Stimulated activated CD8-positive, alpha-beta memory T cell treated with anti-CD3 and anti-CD28 coated beads, Interleukin-4, amount 100 ng/mL, for 24 hours (primary cell): ENCODE results near the gene EMILIN3.

Experiments used
- DNase-seq: peaks from one replicate; pipeline ENCODE4 v3.0.0-alpha.2; 2020; ENCODE audit warnings: low read depth

Gene EMILIN3, protein sequence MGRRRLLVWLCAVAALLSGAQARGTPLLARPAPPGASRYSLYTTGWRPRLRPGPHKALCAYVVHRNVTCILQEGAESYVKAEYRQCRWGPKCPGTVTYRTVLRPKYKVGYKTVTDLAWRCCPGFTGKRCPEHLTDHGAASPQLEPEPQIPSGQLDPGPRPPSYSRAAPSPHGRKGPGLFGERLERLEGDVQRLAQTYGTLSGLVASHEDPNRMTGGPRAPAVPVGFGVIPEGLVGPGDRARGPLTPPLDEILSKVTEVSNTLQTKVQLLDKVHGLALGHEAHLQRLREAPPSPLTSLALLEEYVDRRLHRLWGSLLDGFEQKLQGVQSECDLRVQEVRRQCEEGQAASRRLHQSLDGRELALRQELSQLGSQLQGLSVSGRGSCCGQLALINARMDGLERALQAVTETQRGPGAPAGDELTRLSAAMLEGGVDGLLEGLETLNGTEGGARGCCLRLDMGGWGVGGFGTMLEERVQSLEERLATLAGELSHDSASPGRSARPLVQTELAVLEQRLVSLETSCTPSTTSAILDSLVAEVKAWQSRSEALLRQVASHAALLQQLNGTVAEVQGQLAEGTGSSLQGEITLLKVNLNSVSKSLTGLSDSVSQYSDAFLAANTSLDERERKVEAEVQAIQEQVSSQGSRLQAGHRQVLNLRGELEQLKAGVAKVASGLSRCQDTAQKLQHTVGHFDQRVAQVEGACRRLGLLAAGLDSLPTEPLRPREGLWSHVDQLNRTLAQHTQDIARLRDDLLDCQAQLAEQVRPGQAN

DNA sequence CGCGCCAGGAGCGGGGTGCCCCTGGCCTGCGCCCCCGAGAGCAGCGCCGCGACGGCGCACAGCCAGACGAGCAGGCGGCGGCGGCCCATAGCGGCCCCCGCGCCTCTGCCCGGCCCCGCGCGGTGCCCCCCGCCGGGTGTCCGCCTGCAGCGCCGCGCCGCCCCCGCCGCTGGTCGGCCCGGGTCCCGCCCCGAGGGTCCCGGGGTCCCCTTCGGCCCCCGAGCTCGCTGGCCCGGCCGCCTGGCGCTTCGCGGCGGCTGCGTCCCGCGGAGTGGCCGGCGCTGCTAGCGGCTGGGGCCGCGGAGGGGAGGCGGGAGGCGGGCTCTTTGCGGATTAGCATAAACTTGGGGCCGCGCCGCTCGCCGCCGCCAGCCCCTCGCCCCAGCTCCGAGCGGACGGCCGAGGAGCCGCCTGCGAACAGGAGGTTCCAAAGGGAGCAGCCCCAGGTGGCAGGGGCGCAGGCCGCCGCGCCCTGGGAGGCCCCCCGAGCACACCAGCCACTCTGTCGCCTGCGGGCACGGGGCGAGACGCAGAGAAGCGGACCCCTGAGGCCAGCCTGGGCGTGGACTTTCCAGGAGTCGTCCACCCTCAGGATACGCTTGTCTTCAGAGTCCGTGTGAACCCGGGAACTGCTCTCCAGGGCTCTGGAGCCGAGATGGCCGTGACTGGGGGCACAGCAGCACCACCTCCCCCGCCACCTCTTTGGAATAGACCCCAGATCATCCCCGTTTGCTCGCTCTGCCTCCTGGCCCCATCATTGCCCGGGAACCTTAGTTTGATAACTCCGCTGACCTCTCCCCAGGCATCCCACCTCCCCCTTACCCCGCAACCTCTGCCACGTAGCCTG lies at the start of gene EMILIN3:
TSS of gene EMILIN3 (minus strand) at position 273 of the 847 bp plus-strand sequence. CDS start at position 89, 184 bp downstream.
- no peak for DNase-seq

DNA sequence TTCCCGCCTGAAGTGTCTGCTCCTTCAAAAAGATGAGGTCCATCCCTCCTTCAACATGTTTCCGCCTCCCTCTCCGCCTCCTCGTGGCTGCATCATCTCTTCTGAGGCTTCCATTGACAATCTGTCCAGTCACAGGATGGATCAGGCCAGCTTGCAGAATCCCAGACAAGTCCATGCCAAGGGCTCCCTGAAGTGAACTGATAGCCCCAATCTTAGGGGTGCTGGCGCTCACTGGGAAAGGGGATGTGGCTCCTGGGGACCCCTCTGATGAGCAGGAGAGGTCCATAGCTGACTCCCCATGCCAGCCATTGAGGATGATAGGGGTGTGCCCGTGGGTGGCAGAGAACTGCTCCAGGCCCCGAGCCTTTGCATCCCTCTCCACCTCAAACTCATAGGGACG lies 48.6 kb upstream of the EMILIN3 start:
- DNase-seq = no peak

DNA sequence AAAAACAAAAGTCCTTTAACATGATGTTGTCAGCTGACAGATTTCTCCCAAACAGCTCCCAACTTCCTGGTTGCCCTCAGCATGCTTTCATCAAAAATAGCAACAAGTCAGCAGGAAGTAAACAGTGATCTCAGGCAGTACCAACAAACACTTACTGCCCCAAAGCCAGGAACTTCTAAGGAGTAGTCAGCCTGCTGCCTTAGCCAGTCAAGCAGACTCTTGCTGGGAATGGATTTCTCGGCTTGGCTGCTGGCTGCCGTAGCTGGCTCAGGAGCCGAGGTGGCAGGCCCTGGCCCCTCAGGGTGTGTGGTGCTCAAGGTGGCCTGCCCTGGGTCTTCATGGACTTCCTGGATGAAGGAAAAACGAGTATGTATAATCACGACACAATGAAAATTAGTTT lies 46.6 kb upstream of the EMILIN3 start:
- no peak for DNase-seq

DNA sequence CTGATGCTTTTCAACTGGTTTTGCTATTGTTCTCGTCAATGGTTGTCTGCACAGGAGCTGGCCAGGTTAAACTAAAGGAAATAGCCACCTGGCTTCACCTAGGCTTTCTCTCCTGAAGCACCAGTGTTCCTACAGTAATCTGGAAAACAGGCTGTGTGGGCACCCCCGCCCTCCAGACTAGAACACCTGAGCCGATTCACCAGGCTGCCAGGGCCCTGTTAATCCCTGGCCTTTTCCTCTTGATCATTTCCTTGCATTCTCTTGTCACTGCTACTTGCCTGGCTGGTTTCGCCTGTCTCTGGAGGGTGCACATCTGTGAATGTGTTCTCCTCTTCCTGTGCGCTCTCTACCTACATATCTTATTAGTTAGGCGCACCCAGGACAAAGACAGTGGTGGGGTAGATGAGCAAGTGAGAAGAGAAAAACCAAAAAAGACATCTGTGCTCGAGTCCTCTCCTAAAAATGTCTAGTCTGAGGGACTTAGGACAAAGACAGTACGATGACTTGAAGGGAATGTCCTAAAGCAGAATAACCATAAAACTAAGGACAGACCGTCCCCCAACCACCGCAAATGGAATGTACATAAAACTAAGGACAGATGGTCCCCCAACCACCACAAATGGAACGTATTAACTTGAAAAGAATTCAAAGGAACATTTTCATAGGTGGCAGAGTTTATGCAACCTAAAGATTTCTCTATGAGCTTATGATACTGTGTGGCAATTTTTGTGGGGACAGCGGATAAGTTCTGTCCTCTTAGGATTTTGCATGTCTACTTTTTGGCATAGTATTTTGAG lies 45.9 kb upstream of the EMILIN3 start:
- no peak for DNase-seq

DNA sequence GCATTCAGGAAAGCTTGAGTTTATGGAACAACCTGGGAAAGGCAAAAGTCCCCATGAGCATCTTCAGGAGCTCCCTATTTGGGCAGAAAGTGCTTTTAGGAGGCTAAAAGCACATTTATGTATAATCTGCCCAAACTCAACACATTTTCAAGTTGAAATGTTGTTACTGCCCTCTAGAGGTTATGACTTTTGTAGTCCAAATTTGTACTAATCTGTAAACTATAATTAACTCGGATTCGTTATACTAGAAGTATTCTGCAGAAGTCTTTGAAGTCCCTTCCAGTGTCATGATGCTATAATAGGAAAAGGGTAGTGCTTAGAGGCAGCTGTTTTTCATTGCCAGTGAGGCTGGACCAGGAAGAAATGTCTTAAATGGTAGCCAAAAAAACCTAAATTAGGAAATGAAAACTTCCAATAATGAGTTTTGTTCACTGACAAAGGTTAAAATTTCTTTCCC lies 44.8 kb upstream of the EMILIN3 start:
- no peak for DNase-seq

DNA sequence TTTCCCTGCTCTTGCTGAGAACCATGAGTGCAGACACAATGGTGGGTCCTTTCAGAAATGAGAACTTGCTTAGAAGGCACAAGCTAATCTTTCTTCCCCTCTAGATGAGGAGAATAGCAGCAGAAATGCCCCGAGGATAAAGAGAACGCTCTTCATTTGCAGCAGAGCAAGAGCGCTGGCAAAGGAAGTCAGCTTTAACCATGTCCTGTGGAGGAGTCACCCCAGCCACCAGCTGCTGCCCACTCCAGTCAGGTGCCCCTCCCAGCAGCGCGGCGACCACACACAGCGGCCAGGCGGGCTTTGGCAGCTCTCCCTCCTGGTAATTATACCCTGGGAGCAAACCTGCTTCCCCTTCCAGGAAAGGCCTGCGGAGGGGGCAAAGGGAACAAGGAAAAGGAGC lies 42.4 kb upstream of the EMILIN3 start:
- DNase-seq = no peak

DNA sequence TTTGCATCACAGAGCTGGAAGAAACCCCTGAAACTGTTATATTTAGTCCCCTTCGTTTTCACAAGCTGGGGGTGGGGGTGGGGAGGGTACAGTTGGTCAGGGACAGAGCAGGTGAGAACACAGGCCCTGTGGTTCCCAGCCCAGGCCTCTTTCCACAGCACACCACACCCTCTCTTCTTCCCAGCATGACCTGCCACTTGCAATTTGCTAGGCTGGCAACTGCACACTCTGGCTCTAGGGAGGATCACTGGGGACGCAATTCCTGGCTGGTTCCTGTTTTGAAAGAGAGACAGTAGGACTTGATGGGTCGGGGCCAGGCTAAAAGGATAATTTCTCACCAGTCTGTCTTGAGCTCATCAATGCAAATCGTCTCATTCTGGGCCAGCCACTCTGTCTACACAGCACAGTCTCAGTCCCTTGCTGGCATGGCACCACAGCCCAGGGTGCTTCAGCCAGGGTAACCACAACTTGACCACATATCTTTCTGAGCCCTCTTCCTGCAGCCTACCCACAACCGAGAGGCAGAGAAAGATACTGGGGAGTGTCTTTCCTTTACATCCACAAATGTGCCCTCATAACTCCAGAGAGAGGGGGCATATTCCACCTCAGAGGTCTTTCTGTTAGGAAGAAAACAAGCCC lies 41.7 kb upstream of the EMILIN3 start:
- no peak for DNase-seq

DNA sequence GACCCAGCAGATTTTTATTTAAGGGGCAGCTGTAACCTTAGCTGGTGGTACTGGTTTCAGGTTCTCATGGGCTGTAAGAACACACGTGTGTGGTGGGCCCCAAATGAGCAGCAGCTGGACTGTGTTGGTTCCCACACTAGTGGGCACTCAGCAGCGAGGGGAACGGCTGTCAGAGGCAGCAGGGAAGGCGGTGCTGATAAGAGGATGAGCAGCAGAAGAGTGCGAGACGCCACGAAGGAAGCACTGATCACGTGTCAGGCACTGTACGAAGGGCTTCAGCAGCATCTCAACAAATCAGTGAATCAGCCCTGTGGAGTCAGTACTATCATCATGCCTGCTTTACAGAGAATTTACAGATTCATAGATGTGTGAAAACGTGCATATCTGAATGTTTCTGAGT lies 41.0 kb upstream of the EMILIN3 start:
- DNase-seq = peak; percentile 3

DNA sequence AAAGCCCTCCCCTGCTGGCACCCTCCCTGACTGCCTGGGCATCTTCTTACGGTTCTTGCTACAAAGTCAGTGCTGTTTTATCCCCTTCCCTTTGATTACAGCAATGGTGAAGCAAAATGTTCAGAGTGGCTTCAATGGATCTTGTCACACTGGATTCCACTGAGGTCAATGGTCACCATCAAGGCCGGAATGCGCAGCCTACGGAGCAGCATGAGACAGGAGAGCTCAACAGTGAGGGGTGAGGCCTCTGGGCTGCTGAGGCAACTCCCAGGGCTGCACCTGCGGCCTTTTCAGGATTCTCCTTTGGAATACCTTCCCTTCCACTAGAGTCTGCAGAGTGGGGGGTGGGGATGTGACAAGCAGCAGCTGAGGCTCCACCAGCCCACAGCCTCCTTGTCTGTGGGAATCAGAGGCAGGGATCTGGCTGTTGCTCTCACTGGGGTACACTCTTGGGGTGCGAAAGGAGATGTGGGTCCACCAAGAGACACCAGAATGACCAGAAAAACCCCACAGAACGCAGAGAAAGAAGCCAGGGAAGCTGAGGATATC lies 40.4 kb upstream of the EMILIN3 start:
- DNase-seq = no peak

DNA sequence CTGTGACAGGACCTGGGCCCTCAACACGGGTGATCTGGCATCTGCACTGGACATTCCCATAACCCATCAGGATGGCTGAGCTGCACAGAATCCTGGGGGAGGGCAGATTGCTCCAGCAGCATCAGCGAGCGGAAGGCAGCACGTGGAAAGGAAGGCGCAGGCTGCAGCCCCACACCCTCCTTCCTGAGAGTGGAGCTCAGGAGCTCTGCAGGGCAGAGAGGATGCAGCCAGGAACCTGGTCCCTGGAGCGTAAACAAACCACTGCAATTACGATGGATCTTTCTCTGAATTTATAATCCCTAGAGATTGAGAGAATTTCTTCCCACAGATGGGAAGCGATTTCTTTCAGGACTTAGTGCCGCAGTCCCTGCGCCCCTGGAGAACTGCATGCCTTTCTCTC lies 39.7 kb upstream of the EMILIN3 start:
- no peak for DNase-seq

DNA sequence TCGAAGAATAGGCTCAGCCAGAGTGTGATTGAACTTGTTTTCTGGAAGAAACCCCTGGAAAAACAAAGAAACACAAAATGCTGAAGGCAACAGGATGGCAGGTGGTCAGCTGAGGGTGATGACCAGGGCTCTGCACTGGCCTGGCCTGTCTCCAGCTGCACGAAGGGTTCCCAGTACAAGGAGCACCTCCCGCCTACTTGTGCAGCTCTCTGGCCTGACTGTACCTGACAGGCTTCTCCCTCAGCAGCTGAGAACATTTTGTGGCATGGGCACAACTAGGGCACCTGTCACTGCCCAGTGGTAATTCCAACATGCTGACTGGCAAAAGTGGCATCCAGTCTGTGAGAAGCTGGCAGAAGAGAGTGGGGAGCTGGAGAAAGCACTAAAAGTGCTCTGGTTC lies 38.8 kb upstream of the EMILIN3 start:
- no peak for DNase-seq

DNA sequence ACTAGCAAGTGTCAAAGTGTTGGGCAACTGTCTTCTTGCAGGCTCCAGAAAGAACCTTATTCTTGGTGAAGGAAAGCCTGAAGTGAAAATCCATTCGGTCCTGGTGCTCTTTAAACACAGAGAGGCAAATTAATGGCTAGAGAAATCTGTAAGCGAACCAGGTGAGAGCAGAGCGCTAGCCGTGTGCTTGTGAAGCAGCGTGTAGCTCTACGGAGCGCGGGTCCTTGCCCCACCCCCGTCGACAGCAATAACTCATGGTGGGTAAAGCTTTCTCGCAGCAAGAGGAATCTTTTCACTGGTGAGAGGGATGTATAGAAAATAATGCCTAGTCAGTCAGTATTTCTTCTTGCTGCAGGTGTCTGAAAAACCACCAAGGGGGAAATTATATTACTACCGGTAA lies 37.0 kb upstream of the EMILIN3 start:
- DNase-seq = no peak

DNA sequence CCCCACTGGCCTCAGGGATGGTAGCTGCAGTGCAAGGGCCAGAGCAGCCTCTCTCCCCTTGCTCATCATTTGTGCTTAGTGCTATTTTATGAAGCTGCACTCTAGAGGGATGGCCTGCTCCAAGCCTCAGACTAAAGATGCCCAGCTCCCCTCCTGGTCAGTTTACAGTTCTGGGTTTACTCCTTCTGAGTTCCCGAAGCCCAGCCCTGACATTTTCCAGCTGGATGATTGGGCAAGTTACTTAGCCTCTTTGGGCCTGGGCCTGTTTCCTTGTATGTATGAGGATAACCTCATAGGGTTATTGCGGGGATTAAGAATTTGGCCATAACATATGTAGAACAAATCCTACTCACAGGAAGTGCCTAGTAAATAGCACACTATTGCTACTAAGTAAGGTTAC lies 31.8 kb upstream of the EMILIN3 start:
- DNase-seq = no peak

DNA sequence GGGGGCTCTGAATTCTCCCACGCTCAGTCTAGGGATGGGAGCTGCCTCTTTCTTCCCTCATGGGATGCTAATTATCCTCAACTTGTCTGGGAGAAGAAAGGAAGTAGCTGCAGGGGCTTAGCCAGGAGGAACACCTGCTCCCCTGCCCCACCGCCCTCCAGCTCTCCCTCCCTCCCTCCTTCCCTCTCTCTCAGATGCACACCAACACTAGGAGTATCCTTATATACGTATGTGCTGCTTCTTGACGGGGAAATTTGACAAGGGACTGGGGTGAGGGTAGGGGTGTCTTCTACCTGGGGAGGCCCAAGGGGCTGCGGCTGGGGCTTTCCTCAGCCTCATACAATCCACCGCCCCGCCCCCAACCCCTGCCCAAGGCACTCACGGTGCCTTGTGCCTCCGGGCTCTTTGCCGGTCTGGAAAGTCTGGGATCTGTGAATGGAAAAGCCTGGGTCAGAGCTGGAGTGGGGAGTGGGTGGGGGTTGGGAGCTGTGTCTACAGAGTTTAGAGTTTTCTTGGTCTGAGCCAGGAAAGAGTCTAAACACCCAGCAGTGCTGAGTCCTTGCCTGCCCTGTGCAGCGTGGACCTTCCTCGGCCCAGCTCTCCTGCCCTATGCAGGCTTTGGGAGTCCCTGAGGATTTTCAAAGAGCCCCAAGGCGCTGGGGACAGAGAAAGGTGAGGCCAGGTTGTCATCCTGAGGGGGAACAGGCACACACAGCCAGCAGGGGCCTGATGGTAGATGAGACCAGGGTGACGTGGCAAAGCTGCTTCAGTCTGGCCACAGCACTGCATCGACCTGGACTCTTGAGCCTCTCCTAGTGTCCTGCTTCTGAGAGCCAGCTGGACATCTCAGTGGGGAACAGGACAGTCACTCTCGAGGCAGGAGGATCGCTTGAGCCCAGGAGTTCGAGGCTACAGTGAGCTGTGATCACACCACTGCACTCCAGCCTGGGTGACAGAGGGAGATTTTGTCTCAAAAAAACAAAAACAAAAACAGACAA lies 29.3 kb upstream of the EMILIN3 start:
- no peak for DNase-seq

DNA sequence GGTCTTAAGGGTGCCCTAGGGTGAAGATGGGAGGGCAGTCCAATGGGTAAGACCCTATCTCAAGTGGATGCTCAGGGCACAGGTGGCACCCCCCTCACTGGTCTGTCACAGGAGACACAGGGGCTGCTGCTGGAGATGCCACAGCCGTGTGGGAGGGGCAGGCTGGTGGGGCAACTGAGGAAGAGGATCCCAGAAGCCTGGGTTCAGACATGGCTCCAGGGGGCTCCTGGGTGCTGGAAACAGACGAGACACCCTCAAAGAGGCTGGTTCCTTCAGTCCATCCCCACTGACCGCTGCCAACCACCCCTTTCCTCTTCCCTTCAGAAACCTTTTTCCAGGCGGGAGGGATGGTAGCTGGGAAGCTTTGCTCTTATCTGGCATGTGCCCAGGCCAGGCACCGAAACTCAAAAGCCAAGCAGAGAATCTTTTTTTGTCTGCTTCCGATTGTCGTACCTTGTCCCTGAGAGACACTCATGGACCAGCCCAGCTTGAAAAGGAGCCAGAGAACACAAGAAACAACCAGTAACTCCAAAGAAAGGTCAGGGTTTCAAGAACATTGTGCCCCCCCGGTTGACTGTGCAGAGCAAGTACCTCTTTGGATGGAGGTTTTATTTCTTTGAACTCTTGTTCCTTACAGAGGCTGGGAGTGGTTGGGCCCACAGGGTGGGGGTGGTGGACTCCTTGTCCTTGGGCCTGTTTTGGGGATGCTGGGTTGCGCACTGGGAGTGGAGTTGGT lies 28.5 kb upstream of the EMILIN3 start:
- DNase-seq = no peak

DNA sequence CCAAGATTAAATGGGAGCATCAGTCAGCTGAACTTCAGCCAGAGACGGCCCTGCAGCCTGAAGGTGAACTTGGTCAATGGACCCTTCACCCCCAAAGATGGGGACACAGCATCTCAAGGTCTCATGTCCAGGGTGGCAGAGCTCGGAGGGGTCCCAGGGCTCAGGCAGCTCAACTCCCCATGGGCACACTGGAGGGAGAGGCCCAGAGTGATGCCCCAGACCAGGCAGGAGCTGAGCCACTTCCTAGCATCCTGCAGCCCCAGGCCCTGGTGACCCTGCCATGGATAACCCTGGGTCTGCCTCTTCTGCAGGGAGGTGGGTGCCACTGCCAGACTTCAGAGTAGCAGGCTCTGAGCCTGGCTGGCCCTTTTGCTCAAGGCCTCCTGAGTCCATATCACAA lies 27.5 kb upstream of the EMILIN3 start:
- DNase-seq = no peak

DNA sequence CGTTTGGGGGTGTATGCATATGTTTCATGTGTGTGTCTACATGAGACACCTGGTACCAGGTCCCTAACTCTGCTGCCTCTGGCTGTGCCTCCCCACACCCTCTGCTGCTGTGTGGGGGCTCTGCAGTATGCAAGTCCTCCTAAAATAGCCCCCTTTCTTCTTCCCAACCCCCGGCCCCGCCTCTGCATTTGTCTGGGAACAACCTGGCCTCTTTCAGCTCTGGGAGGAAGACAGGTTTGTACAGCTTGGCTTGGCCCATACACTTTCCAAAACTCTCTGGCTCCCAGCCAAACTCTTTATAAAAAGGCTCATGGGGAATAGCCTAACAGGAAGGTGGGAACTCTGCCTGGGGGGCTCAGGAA lies 27.1 kb upstream of the EMILIN3 start:
- no peak for DNase-seq

DNA sequence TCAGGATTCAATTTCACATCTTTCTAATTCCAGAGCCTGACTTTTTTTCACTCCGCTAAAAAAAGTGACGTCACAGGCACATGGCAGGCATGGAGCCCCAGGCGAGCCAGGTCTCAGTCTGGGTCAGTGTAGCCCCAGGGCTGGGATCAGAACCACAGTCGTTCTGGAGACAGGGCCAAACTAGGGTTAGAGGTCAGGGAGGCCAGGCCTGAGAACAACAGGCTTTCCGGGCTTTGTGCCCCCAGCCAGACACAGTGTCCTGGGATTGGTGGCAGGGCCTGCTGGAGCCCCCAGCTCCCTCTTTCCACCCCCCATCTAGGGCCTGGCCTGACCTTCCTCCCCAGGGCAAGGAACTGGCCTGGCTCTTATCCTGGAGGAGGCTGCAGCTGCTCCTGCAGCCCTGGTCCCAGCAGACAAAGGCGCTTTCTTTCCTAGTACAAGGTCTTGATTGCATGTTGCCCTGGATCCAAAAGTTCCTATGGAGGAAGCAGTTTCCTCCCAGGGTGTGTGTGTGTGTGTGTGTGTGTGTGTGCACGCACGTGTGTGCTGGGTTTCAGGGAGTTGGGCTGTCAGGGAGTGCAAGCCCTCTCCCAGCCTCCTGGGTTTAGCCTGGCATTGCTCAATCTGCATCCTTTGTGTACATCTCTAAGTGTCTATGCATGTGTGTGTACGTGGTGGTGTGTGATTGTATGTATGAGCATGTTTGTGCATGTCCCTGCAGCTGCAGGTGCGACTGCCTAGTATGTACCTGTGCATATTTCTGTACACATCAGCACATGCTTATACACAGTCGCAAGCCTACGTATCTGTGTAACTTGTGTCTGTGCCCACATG lies 26.5 kb upstream of the EMILIN3 start:
- no peak for DNase-seq
